SK-N-DZ (cell line): Measurements from ENCODE around the gene PLA1A.

Source experiments
- DNase-seq: peaks from one replicate; pipeline ENCODE4 v3.0.0-alpha.2; 2015; ENCODE audit warnings: low spot score

The PLA1A gene

DNA sequence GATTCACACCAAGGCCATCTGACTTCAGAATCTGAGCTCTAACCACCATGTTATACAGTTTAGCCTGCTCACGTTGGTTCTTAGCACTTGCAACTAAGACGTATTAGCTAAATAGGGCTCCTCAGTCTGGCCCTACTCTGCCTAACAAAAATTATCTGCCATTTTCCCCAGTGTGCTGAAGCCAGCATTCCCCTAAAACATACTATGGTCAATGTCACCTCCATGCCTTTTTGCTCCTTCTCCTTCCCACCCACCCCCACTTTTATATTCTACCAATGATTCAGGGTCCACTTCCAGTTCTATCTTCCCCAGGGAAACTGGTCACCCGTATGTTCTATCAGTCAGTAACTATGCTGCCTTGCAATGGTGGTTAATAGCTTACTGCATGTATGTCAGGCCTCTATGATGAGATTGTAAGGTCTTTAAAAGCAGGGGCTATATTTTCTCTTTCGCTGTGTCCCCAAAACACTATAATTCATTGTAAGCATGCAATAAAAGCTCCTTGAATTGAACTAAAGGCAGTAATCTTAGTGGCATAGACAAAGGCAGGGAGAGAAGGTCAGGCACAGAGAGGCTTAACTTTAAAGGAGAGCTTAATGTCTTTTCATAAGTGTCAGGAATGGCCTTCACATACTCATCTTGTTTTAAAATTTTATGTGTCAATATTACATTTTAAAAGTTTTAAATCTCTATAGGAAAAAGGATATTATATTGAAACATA lies 39.4 kb downstream of the PLA1A start:
- no peak for DNase-seq

- DNase-seq, result no peak
Measured at GRCh38 chr3:119637679-119638477, 40.2 kb downstream of the PLA1A start.

DNA sequence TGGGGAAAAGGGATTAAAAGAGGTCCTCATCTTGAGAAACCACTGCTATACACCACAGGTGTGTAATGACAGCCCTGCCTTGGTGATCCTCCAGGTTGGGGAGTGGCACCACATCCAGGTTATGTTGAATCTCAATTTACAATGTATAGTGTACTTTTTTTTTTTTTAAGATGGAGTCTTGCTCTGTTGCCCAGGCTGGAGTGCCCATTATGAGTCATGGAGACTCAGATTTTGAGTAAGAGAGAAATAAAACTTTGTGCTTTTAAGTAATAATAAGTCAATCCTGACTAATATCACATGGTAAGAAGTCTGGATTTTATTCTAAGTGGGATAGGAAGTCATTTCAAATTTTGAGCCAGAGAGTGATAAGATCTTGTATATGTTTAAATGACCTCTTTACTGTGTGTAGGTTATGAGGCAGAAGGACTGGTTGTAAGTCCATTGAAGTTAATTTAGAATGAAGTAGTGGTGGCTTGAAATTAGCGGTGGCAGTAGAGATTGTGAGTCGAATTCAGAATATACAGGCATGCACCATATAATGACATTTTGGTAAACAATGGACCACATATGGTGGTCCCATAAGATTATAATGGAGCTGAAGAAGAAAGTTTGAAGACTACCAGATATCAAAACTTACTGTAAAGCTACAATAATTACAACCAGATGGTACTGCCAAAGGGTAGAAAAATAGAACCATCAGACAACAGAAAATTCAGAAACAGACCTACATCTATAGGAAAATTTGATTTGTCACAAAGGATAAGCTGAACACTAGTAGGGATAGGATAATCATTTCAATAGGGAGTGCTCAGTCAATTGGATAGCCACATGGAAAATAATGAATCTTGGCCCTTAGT lies 42.0 kb downstream of the PLA1A start:
- DNase-seq, result no peak

DNA sequence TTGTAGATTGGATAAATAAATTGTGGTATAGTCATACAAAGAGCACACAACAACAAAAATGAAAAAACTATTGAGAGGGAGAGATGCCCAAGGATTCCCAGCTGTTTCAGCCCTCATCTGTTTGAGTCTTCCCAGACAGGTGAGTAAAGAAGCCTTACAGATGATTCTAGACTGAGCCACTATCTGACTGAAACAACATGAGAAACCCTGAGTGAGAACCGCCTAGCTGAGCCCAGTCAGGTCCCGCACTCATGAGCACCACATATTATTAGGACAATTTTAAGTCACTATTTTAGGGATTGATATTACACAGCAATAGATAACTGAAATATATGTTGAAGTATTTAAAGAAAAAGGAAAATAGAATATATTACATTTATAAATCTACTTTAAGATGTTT lies 43.7 kb downstream of the PLA1A start:
- no peak for DNase-seq

DNA sequence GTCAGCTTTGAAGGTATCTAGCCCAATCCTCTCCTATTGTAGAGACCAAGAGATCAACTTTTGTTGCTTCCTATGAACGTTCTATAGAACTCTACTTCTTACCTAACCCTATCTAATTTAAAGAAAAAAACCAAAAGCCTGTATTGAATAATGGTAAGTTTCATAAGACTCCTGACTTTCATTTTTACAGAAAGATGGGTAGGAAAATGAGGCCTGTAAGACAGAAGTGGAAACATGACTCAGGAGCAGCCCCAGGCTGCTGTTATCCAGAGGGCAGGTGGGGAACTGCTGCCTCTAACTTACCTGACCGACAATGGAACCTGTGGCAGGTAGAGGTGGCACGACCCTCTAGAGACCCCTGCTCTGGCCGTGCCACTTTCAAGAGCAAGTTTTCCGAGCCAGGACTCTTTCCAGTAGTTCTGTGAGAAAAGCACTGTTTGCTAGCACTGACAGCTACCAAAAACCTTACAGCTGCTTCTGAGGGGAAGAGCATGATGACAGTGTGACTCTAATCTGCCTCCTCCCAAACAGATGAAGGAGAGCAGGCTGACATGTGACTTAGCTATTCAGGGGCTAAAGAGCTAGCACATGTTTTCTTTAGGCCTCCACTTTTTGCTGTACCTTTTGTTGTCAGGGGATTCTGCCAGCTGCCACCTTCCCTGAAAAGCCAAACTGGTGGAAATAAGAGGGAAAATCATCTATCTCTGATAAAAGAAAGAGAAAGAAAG lies 45.2 kb downstream of the PLA1A start:
- no peak for DNase-seq

DNA sequence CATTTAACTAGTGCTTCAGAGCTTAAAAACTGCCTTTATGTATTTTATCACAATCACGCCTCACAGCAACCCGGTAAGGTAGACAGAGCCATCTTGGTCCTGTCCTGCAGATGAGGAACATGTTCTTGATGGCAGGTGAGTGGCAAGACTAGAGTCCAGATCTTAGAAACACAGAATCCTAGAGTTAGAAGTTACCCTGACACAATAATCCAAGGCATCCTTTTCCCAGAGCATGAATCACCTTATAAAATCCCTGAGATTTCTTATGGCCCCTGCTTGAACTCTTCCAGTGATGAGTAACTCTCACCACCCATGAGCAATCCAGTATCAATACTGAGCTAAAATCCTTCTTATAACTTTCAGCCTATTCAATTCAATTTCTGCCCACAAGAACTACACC lies 45.8 kb downstream of the PLA1A start:
- DNase-seq, result no peak

DNA sequence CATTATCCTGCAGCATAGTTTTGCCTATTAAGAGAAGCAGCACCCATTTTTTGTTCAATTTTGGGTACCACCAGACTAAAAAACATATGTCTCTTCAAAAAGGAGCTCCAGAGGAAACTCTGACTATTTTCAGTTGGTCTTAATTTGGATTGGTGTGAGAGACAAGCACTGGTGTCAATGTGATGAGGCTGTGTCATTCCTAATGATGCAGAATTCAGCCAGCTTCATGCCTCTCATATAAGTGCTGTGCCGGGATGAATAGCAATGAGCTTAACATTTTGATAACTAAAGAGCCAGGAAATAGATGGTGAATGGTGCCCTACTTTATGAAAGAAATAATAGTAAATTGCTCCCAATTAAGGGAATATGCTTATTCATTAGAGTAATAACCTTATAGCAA lies 46.8 kb downstream of the PLA1A start:
- DNase-seq, result no peak

GRCh38 chr3:119645813-119646212 lies 48.1 kb downstream of the PLA1A start:
- no peak for DNase-seq

- DNase-seq, result no peak
Measured at GRCh38 chr3:119647171-119647570, 49.5 kb downstream of the PLA1A start.

DNA sequence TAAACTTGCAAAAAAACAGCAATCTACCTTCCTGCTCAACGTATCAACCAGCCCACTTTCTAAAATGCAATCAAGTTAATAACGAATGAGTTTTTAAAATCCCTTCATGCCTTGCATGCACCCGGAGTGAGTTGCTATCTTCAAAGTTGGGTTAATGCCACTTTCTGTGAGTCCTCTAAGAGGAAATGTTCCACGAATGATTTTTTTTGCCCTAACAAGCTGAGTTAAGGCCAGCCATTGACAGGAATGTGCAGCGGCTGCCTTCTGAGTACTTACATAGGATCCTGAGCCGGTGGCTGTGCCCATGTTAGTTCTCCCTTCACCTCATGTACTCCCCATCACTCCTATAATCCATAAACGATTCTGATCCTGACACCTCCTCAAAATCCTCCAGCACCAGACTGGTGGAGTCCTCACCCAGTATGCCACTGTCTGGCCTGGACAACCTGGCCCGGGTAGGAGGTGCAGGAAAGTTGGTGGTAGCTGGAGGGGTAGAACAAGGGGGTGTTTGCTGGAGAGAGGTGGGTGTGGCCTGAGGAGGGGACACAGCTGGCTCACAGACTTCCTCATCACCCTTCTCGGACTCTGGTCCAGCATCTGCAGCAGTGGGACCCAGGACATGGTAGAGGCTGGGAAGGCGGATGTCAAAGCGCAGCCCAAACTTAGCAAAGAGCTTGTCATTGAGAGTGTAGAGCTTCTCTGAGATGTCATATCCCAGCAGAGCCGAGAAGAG lies 50.3 kb downstream of the PLA1A start:
- DNase-seq, result no peak

DNA sequence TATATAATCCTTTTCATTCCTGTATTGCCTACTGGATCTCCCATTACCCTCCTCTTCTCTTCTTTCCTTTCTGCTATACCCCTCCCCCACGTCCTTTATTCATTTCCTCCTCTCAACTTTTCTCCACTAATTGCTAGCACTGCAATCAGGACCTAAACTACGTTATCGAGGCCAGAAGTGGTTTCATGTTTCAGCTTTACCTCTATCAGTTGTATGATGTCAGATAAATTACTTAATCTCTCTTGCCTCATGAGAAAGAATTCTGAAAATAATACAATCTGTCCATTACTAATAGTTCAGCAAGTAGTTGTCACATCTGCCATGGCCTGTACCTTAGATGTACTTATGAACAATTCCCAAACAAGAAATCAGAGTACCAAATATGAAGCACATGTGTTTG lies 52.1 kb downstream of the PLA1A start:
- DNase-seq, result no peak

GRCh38 chr3:119652306-119653033 lies 54.8 kb downstream of the PLA1A start:
- no peak for DNase-seq

DNA sequence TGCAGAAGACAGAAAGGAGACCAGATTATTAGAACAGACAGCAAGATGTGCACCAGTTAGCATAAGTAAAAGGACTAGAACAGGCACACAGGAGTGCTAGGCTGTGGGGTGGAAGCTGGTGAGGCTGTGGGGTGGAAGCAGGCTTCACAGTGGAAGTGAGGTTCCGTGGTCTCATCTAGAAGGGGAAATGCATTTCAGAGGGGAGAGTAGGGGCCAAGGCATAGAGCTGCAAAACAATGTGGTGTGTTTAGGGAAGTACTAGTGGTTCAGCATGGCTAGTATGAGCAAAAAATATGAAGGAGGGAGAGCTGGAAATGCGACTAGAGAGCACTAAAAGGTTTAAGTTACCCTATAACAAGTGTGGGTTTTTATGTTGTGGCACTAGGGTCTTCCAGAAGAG lies 56.2 kb downstream of the PLA1A start:
- no peak for DNase-seq

GRCh38 chr3:119657887-119658702 lies 60.4 kb downstream of the PLA1A start:
- no peak for DNase-seq

GRCh38 chr3:119658994-119659393 lies 61.3 kb downstream of the PLA1A start:
- no peak for DNase-seq

- no peak for DNase-seq
Measured at GRCh38 chr3:119659606-119660291, 62.1 kb downstream of the PLA1A start.

GRCh38 chr3:119660474-119661440 lies 63.1 kb downstream of the PLA1A start, which contains the start of gene POPDC2:
Gene POPDC2, minus strand, starts transcription at chr3:119660589. Its CDS starts 166 bp downstream, at chr3:119660423.
- DNase-seq, result peak; percentile 73
